ENCODE results near the gene POLE. TPM values are rescaled to one million over a fixed set of nuclear protein-coding genes. Genes with fewer than 3 reads are reported as not detected.
A peak's percentile ranks its signal among the peaks of the same experiment; 100 is the strongest.
"Not testable (repeated sequence)": the region's sequence is repeated elsewhere in the genome, so short reads cannot be mapped to it uniquely, and the experiment has no call there.

POLE gene
- total RNA-seq, 1 experiment from 2014 or later: 32.8 TPM

DNA sequence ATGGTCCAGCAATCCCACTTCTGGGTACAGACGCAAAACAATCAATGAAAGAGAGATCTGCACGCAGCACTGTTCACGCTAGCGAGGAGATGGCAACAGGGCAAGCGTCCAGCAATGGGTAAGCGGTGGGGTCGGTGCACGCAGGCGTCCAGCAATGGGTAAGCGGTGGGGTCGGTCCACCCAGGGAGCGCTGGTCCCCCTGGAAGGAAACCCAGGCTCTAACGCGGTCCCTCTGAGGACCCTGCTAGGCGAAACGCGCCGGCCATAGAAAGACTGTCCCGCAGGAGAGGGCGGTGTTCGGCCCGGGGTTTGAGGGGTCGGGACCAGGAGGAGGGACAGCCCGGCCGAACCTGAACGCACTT is 22.9 kb upstream of the POLE start:
- Histone ChIP-seq H3K4me3 (peak overlapping the region; percentile 96), H3K27ac (no peak overlapping the region), H3K9me3 (replicated peaks) (no peaks in the 10 kb centered on the region), H3K4me1 (replicated peaks) (0 out of 2 replicates have a peak, but pooled peaks cover 5% of the 10 kb centered on the region), H3K27me3 (replicated peaks) (no peaks in the 10 kb centered on the region), H3K36me3 (peaks cover 28% of the 10 kb centered on the region)
- no peak for DNase-seq (ENCODE audit: low read depth in 1 of 2, low spot score in 2 of 2)

DNA sequence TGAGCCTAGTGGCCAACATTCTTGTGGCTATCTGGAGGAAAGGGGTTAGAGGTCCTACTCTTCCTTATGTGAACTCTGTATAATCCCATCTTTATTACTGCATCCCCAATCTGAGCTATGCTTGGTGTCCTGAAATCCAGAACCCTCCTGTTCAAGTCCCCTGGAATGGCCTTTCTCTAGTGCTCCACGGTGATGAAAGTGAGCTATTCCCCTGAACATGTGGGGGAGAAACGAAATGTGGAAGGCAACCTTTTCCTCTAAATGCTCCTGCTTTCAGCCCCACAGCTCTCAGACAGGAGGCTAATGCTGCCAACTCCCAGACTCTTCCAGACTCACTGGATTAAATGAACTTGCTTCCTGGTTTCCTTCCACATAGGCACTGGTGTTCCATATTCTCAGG is 21.0 kb upstream of the POLE start:
- Histone ChIP-seq H3K36me3 (peaks cover 32% of the 10 kb centered on the region), H3K4me3 (no peak overlapping the region), H3K27me3 (replicated peaks) (no peaks in the 10 kb centered on the region), H3K9me3 (replicated peaks) (no peaks in the 10 kb centered on the region), H3K4me1 (replicated peaks) (0 out of 2 replicates have a peak, but pooled peaks cover 5% of the 10 kb centered on the region), H3K27ac (no peak overlapping the region)
- DNase-seq (ENCODE audit: low read depth in 1 of 2, low spot score in 2 of 2): no peak

DNA sequence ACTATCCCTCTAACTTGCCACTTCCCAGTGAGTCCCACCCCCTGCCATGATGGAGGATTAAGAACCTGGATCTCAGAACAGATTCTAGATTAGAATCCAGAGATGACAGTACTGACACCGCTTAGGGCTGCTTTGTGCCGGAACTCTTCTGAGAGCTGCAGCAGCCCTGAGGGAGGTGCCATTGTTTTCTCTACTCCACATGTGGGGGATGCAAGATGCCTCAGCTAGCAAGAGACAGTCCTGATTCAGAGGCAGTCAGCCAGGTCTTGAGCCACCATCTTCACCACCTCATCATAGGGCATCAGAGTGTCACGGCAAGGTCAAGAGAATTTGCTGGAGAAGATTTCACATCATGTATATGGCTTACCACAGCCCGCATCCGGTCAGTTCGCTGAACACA is 20.1 kb upstream of the POLE start:
- peaks cover 41% of the 10 kb centered on the region for H3K36me3 ChIP-seq
- H3K9me3 ChIP-seq (replicated peaks): no peaks in the 10 kb centered on the region
- H3K27me3 ChIP-seq (replicated peaks): no peaks in the 10 kb centered on the region
- H3K4me1 ChIP-seq (replicated peaks): 0 out of 2 replicates have a peak, but pooled peaks cover 5% of the 10 kb centered on the region
- H3K27ac ChIP-seq: no peak overlapping the region
- no peak overlapping the region for H3K4me3 ChIP-seq
- no peak for DNase-seq (ENCODE audit: low read depth in 1 of 2, low spot score in 2 of 2)

DNA sequence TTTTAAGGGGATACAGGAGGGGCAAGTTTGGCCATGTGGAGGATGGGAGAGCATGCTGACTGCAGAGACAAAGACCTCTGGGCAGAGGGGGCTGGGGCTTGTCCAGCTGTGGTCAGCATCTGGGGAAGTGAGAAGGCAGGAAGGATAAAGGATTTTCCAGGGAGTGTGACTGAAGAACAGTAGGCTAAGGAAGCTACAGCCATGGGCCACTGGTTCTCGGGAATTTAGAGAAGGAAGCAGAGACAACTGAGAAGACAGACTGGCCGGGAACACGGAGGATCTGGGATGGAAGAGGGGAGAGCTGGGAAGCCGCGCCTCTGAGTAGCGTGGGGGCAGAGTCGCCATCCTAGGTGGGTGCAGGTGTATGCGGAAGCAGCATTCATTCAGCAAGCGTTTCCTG is 16.5 kb upstream of the POLE start:
- H3K9me3 ChIP-seq (replicated peaks): no peaks in the 10 kb centered on the region
- no peak overlapping the region for H3K27ac ChIP-seq
- peaks cover 53% of the 10 kb centered on the region for H3K36me3 ChIP-seq
- H3K27me3 ChIP-seq (replicated peaks): no peaks in the 10 kb centered on the region
- no peak for DNase-seq (ENCODE audit: low read depth in 1 of 2, low spot score in 2 of 2)
- H3K4me1 ChIP-seq (replicated peaks): peaks cover 15% of the 10 kb centered on the region
- H3K4me3 ChIP-seq: no peak overlapping the region

DNA sequence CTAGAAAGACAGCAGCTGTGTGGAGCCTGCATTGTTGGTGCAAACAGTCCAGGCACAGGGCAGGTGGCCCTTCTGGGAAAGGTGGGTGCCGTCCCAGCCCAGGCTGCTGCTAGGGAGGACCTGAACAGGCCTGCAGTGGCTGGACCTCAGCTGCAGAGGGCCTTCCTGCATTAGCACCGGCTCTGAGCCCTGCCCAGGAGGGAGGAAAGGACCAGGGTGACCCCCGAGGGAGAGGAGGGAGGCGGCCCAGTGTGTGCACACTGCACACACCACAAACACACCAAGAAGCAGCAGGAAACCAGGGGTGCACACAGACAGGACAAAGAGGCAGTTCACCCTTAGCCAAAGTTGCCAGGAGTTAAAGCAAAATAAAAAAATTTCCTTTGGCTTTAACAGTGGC is 15.5 kb upstream of the POLE start:
- DNase-seq (ENCODE audit: low read depth in 1 of 2, low spot score in 2 of 2): no peak
- H3K9me3 ChIP-seq (replicated peaks): no peaks in the 10 kb centered on the region
- peaks cover 53% of the 10 kb centered on the region for H3K36me3 ChIP-seq

DNA sequence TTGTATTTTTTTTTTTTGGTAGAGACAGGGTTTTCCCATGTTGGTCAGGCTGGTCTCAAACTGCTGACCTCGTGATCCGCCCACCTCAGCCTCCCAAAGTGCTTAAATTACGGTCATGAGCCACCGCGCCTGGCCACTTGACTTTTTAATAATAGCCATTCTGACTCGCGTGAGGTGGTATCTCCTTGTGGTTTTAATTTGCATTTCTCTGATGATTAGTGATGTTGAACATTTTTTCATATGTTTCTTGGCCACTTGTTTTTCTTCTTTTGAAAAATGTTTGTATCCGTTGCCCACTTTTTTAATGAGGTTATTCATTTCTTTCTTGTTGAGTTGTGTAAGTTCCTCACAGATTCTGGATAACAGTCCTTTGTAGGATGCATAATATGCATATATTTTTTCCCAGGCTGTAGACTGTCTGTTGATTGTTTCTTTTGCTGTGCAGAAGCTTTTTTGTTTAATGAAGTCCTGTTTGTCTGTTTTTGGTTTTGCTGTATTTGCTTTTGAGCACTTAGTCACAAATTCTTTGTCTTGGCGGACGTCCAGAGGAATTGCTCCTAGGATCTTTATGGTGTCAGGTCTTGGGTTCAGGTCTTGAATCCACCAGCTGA is 13.2 kb upstream of the POLE start:
- peaks cover 15% of the 10 kb centered on the region for H3K4me1 ChIP-seq (replicated peaks)
- DNase-seq (ENCODE audit: low read depth in 1 of 2, low spot score in 2 of 2): peak; percentile 65 to 72
- no peak overlapping the region for H3K27ac ChIP-seq
- H3K27me3 ChIP-seq (replicated peaks): no peaks in the 10 kb centered on the region
- no peak overlapping the region for H3K4me3 ChIP-seq
- H3K9me3 ChIP-seq (replicated peaks): no peaks in the 10 kb centered on the region
- H3K36me3 ChIP-seq: peaks cover 72% of the 10 kb centered on the region

More for the DNA sequence above, 15.5 kb upstream of the POLE start:
- H3K4me1 ChIP-seq (replicated peaks): peaks cover 15% of the 10 kb centered on the region
- H3K27me3 ChIP-seq (replicated peaks): no peaks in the 10 kb centered on the region
- H3K4me3 ChIP-seq: no peak overlapping the region
- H3K27ac ChIP-seq: no peak overlapping the region

DNA sequence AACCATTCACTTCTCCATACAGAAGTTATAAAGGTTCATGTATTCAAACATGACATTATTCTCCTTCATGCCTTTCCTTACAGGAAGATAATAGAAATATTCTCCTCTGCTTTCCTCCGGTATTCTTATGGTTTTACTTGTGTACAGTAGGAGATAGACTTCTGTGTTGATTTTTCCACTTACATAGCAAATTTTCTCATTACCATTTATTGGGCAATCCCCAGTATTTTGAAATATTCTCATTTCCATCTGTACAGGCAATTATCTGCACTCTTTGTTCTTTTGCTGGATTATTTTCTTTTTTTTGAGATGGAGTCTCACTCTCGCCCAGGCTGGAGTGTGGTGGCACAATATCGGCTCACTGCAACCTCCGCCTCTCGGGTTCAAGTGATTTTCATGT is 11.2 kb upstream of the POLE start:
- Histone ChIP-seq H3K4me1 (replicated peaks) (peaks cover 15% of the 10 kb centered on the region), H3K27ac (no peak overlapping the region), H3K9me3 (replicated peaks) (no peaks in the 10 kb centered on the region), H3K36me3 (peaks cover 62% of the 10 kb centered on the region), H3K27me3 (replicated peaks) (no peaks in the 10 kb centered on the region), H3K4me3 (no peak overlapping the region)
- DNase-seq (ENCODE audit: low read depth in 1 of 2, low spot score in 2 of 2): no peak

DNA sequence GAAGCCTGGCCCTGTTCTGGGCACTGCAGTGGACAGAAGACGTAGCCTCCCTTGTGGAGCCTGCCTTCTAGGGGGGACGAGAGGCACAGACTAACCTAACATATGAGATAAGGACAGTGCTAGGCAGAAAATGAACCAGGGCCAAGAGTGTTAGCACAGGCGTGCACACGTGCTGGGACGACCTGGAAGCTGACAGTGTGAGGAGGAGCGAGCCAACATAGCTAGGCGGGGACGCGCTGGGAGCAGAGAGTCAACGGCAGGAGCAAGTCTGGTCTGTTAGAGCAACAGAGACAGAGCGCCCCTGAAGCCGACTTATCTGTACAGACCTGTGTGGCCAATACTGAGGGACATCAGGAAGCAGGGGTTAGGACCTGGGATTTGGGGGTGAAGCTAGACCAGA is 8.3 kb upstream of the POLE start:
- Histone ChIP-seq H3K4me1 (replicated peaks) (peaks cover 9% of the 10 kb centered on the region), H3K4me3 (no peak overlapping the region), H3K27me3 (replicated peaks) (no peaks in the 10 kb centered on the region), H3K9me3 (replicated peaks) (no peaks in the 10 kb centered on the region), H3K36me3 (peaks cover 46% of the 10 kb centered on the region), H3K27ac (no peak overlapping the region)
- no peak for DNase-seq (ENCODE audit: low read depth in 1 of 2, low spot score in 2 of 2)

DNA sequence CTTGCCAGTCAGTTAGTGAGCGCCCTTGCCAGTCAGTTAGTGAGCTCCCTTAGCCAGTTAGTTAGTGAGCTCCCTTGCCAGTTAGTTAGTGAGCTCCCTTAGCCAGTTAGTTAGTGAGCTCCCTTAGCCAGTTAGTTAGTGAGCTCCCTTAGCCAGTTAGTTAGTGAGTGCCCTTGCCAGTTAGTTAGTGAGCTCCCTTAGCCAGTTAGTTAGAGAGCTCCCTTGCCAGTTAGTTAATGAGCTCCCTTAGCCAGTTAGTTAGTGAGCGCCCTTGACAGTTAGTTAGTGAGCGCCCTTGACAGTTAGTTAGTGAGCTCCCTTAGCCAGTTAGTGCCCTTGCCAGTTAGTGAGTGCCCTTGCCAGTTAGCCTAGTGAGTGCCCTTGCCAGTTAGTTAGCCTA is 7.7 kb upstream of the POLE start:
- H3K27me3 ChIP-seq (replicated peaks); DNase-seq (ENCODE audit: low read depth in 1 of 2, low spot score in 2 of 2): not testable (repeated sequence)
- H3K36me3 ChIP-seq: peaks cover 48% of the 10 kb centered on the region

DNA sequence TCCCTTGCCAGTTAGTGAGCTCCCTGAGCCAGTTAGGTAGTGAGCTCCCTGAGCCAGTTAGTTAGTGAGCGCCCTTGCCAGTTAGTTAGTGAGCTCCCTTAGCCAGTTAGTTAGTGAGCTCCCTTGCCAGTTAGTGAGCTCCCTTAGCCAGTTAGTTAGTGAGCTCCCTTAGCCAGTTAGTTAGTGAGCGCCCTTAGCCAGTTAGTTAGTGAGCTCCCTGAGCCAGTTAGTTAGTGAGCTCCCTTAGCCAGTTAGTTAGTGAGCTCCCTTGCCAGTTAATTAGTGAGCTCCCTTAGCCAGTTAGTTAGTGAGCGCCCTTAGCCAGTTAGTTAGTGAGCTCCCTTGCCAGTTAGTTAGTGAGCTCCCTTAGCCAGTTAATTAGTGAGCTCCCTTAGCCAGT is 4.9 kb upstream of the POLE start:
- H3K4me3 ChIP-seq; H3K27me3 ChIP-seq (replicated peaks); H3K27ac ChIP-seq; H3K4me1 ChIP-seq (replicated peaks); H3K9me3 ChIP-seq (replicated peaks); DNase-seq (ENCODE audit: low read depth in 1 of 2, low spot score in 2 of 2): not testable (repeated sequence)
- H3K36me3 ChIP-seq: peaks cover 41% of the 10 kb centered on the region

More for the DNA sequence above, 7.7 kb upstream of the POLE start:
- H3K27ac ChIP-seq; H3K9me3 ChIP-seq (replicated peaks); H3K4me1 ChIP-seq (replicated peaks); H3K4me3 ChIP-seq: not testable (repeated sequence)

DNA sequence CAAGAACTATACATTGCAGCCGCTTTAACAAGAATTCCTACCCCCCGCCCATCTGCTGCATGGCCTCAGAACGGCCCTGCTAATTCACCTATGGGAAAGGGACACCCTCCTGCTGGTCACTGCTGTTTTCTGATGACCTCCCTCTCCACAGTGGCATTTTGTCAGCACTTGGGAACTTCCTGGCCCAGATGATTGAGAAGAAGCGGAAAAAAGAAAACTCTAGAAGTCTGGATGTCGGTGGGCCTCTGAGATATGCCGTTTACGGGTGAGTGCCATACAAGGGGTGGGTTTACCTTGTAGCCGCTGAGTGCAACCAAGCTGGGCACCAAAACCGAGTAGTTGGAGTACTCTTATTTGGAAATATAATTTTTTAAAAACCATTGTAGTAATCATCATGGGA is 3.0 kb upstream of the POLE start:
- Histone ChIP-seq H3K27ac (no peak overlapping the region), H3K36me3 (peaks cover 38% of the 10 kb centered on the region), H3K4me1 (replicated peaks) (peaks cover 7% of the 10 kb centered on the region), H3K9me3 (replicated peaks) (peaks cover 7% of the 10 kb centered on the region; the same call in 1 of the 2 replicates), H3K4me3 (no peak overlapping the region), H3K27me3 (replicated peaks) (no peaks in the 10 kb centered on the region)
- DNase-seq (ENCODE audit: low read depth in 1 of 2, low spot score in 2 of 2): no peak

DNA sequence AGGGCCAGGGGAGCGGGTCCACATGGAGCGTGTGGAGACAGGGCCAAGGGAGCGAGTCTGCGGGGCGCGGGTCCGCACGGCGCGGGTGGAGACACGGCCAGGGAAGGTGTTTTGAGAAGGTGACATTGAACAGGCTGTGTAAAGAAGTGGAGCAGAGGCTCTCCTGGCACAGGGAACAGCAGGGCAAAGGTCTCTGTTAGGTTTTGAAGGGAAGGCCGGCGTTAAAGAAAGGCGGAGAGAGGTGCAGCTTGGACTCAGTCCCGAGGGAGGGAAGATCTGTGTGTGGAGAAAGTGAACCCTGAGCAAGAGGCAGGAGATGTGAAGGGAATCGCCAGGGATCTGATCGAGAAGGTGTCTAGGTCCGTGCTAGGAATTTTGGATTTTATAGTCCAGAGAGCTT is 2.1 kb upstream of the POLE start:
- DNase-seq (ENCODE audit: low read depth in 1 of 2, low spot score in 2 of 2): no peak
- H3K9me3 ChIP-seq (replicated peaks): peaks cover 7% of the 10 kb centered on the region; the same call in 1 of the 2 replicates
- no peak overlapping the region for H3K27ac ChIP-seq
- no peaks in the 10 kb centered on the region for H3K27me3 ChIP-seq (replicated peaks)
- peaks cover 7% of the 10 kb centered on the region for H3K4me1 ChIP-seq (replicated peaks)
- H3K4me3 ChIP-seq: no peak overlapping the region
- H3K36me3 ChIP-seq: peaks cover 38% of the 10 kb centered on the region

DNA sequence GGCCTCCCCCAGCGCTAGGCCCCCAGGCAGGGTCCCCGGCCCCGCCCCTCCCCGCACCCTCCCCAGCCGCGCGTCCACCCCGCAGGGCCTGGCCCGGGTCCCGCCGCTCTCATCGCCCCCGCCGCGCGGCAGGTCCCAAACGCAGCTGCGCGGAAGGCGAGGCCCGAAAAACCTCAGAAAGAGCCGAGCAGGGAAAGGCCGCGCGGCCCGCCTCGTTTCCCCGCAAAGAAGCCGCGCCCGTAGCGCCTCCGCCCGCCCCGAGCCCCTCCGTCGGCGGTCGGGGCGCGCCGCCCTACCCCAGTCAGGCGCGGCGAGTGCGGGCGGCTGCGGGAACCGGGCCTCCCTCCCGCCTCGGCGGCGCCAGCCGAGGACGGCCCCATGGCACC is 324 bp downstream of the POLE start:
- H3K36me3 ChIP-seq: peaks cover 44% of the 10 kb centered on the region
- H3K9me3 ChIP-seq (replicated peaks): peaks cover 7% of the 10 kb centered on the region; the same call in 1 of the 2 replicates
- DNase-seq (ENCODE audit: low read depth in 1 of 2, low spot score in 2 of 2): no peak
- peak overlapping the region; percentile 93 for H3K27ac ChIP-seq
- H3K4me3 ChIP-seq: peak overlapping the region; percentile 99
- H3K27me3 ChIP-seq (replicated peaks): no peaks in the 10 kb centered on the region
- peaks cover 7% of the 10 kb centered on the region for H3K4me1 ChIP-seq (replicated peaks)

DNA sequence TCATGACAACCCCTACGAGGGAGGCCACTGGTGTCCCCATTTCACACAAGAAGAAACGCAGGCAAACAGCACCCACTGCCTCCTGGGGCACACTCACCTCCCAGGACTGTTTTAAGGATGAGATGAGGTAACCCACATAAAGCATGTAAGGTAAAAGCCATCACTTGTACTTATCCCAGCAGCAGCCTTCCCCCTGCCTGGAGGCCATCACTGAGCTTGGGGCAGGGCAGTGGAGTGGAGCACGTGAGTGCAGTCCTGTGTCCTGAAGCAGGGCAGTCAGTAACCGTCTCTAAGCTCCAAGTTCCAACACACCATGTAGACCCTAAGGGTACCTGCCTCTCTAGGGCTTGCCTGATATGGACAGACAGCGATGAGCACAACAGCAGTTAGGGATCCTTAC is 1.7 kb downstream of the POLE start:
- Histone ChIP-seq H3K9me3 (replicated peaks) (peaks cover 7% of the 10 kb centered on the region; the same call in 1 of the 2 replicates), H3K36me3 (peaks cover 43% of the 10 kb centered on the region), H3K4me3 (no peak overlapping the region), H3K4me1 (replicated peaks) (peaks cover 7% of the 10 kb centered on the region), H3K27me3 (replicated peaks) (no peaks in the 10 kb centered on the region), H3K27ac (no peak overlapping the region)
- no peak for DNase-seq (ENCODE audit: low read depth in 1 of 2, low spot score in 2 of 2)

DNA sequence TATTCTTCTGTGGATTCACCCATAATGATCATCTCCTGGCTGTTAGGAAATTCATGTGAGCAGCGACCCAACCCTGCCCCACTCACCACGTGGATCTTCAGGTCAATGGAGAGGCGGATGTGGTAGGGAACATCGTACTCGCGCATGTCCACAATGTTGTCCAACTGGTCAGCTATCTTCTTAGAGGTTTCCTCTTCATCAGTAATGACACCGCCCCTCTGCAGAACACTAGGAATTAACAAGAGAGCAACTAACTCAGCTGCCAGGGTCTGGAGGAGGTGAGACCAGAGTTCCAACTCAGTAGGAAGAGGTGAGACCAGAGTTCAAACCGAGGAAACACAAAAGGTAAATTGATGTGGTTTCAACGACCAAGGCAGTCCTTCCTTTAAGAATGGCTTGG is 9.7 kb downstream of the POLE start:
- H3K27me3 ChIP-seq (replicated peaks): no peaks in the 10 kb centered on the region
- no peak overlapping the region for H3K4me3 ChIP-seq
- H3K36me3 ChIP-seq: peaks cover 83% of the 10 kb centered on the region
- H3K27ac ChIP-seq: no peak overlapping the region
- H3K4me1 ChIP-seq (replicated peaks): no peaks in the 10 kb centered on the region
- DNase-seq (ENCODE audit: low read depth in 1 of 2, low spot score in 2 of 2): no peak
- H3K9me3 ChIP-seq (replicated peaks): no peaks in the 10 kb centered on the region

Measured in SJSA1 (cell line).